Neural progenitor cell (in vitro differentiated cells): ENCODE measurements around the gene GRID1.

ENCODE experiments used
- CTCF ChIP-seq: fragments of 200-600 bp; sonication (generic); IDR thresholded peaks from 2 replicates; pipeline ENCODE4 v1.5.1; 2017; ENCODE audit warnings: antibody characterized with exemption, mild to moderate bottlenecking
- EZH2 ChIP-seq: fragments of 200-600 bp; sonication (generic); IDR thresholded peaks from 2 replicates; pipeline ENCODE4 v1.6.1; 2017; ENCODE audit warnings: antibody characterized with exemption, mild to moderate bottlenecking, moderate library complexity
- EZH2phosphoT487 ChIP-seq: fragments of 200-600 bp; sonication (generic); IDR thresholded peaks from 2 replicates; pipeline ENCODE4 v1.6.1; 2017; ENCODE audit warnings: antibody characterized with exemption

- no peak for TF ChIP-seq EZH2phosphoT487
- no peak for TF ChIP-seq EZH2
- TF ChIP-seq CTCF: no peak
These were observed 693.3 kb downstream of the GRID1 start for GRCh38 chr10:85673270-85673669.
